HG03521 (cell line): ENCODE data around the gene TCP11L2.
"Not testable (repeated sequence)": the region's sequence is repeated elsewhere in the genome, so short reads cannot be mapped to it uniquely, and the experiment has no call there.

Experiments used
- ATAC-seq: cut with Tn5 transposase; IDR thresholded peaks from one replicate; pipeline ENCODE4 v1.9.1; 2021; ENCODE audit warnings: mild to moderate bottlenecking, moderate library complexity; ENCODE audit not compliant: unreplicated experiment

Gene TCP11L2

DNA sequence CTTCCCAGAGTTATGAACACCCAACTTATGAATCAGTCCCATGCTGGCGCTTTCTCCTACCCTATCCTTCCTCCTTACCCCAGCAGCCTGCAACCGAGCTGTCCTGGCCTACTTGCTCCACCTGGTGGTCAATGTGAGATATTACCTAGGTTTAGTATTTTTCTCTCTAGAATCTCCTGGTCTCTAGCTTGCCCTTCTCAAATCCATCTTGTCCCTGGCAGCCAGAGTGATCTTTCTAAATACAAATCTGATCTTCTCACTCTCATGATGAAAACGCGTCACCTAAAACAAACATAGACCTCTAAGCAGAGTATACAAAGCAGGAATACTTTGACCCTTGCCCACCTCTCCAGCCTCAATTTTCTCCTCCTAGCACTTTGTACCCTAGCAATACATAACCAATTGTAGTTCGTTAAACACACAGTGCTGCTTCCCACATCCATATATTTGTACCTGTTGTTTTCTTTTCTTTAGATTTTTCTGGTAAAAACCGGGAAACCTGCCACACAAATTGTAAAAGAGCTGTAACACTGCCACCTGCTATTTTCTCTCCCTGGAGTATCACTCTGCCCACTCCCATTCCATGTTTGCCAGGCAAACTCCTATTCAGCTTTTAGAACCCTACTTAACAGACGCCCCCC, 20.0 kb upstream of the TCP11L2 start:
- ATAC-seq: no peak

DNA sequence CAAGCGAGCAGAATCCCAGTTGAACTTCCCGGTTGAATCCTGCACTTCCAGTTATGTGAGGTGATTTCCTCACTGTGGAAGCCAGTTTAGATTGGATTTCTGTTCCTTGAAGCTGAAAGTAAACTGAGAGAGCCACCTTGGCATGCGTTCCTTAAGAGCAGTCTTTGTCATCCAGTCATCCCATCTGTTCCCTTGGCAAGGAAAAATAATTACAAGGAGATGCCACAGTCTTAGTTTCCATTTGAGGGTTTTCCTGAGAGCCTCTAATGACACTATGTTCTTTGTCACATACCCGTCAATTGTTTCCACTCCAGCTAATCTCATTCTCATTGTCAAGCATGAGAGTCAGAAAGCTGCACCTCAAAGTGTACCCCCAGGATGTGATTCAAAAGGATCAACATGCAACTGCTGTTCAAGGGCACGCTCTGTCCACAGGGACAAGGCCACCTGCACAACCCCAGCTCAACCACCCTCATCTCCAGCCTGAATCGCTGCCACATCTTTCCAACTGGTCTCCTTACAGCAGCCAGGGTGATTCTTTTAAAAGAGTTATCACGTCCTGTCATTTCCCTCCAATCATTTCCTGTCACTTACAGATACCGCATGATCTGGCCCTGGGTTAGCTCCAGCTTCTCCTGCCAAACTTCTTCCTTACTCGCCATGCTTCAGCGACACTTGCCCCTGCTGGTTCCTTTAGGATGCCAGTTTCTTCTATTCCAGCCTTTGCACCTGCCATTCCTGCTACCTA, 18.0 kb upstream of the TCP11L2 start:
- ATAC-seq: no peak

DNA sequence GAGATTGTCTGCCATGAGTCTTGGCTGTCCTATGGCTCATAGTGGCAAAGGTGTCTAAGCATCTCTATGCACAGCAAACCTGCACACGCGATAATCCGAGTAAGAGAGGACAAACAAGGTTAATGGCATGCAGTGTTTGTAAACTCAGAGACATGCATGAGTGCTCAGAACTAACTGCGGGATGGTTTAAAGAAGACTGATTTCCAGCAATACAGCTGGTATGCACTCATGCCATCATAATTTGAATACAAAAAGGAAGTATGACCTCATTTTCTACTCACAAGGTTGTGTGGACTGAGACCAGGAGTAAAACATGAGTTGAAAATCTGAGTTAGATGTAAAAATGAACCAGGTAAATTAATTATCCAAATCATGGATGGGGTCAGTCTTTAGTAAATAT, 16.6 kb upstream of the TCP11L2 start:
- ATAC-seq: no peak

DNA sequence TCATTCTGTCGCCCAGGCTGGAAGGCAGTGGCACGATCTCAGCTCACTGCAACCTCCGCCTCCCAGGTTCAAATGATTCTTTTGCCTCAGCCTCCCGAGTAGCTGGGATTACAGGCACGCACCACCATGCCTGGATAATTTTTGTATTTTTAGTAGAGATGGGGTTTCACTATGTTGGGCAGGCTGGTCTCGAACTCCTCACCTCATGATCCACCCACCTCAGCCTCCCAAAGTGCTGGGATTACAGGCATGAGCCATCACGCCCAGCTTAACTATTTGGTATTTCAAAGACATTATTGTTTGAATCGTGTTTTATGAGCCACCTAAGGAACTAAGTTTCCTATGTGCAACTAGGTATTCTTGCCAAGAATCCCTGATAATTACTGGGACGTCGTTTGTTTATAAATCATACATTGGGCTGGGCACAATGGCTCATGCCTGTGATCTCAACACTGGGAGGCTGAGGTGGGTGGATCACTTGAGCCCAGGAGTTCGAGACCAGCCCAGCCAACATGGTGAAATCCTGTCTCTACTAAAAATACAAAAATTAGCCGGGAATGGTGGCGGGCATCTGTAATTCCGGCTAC, 15.9 kb upstream of the TCP11L2 start:
- ATAC-seq: not testable (repeated sequence)

DNA sequence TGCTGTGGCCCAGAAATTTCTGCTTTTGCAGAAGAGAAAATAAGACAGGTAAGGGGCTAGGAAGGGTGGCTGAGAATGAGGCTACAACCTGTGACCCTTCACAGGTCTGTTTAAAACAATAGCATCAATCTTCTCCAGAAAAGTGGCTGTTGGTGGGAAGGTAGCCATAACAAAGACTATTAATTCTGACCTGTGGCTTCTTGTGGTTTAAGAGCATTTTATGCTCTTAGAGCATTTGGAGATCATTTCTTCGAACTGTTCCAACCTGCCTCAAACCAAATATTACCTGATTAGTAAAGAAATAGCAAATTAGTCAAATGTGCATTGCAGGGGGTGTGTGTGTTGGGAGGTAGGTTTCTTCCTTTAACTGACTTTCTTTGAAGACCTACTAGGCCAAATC, 15.2 kb upstream of the TCP11L2 start:
- ATAC-seq: no peak

DNA sequence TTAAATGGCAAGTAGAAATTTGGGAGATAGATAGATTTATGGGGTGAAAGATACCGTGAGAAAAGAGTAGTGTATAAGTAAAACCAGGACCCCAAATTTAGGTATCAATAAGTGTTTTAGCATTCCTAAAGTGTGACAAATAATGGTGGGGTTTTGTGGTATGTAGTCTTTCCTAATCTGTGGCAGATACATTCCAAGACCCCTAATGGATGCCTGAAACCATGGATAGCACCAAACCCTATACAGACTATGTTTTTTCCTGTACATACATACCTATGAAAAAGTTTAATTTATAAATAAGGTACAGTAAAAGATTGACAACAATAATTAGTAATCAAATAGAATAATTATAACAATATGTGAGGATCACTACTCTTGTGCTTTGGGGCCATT, 14.4 kb upstream of the TCP11L2 start:
- ATAC-seq: no peak

DNA sequence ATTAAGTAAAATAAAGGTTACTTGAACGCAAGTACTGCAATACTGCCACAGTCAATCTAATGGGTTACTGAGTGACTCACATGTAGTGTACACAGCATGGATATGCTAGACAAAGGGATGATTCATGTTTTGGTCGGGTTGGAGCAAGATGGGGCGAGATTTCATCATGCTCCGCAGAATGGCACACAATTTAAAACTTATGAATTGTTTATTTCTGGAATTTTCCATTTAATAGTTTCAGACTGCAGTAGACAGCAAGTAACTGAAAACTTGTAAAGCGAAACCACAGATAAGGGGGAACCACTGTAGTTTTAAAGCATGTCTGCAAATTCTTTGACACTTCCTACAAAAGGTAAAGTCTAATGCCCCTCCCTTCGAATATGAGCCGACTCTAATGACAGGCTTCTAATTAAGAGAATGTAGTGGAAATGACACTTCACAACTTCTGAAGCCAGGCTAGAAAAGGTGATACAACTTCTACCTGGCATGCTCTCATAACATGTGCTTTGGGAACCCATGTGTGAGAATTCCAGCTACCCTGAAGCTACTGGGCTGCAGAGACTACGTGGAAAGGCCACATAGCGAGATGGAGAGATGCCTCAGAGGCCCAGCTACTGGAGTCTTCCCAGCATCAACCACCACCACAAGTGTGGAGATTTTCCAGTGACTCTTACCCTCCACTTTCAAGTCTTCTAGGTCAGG, 13.9 kb upstream of the TCP11L2 start:
- ATAC-seq: no peak

DNA sequence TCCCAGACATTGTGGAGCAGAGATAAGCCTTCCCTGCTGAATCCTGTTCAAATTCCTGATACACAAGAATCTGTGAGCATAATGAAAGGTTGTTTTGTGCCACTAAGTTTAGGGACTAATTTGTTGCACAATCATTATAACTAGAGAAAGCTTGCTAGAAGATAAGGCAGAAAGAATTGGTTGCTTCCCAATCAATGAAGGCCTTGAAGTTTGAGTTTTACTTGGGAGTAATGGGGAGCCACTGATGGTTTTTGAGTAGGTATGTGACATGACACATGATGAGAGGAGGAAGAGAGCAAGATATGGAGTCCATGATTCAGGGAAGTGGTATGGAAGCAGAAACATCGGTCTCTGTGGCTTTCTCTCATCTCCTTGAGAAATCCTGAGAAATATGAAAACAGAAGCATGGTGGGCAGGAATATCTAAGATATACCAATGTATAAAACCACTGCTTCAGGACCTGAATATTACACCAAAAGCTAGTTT, 13.3 kb upstream of the TCP11L2 start:
- no peak for ATAC-seq

DNA sequence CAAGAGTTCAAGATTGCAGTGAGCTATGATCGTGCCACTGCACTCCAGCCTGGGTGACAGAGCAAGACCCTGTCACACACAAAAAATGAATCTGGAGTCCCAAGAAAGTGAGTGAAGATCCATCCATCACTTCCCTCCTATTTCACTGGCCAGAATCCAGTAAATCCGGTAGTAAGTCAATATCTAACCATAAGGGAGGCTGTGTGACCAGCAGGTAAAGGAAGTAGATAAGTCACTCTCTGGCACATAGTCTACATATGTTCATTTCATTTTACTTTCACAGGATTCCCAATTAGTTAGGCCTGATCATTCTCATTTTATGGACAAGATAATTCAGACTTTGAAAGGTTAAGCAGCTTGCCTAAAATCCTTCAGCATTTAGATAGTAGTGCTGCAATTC, 11.9 kb upstream of the TCP11L2 start:
- ATAC-seq: no peak

DNA sequence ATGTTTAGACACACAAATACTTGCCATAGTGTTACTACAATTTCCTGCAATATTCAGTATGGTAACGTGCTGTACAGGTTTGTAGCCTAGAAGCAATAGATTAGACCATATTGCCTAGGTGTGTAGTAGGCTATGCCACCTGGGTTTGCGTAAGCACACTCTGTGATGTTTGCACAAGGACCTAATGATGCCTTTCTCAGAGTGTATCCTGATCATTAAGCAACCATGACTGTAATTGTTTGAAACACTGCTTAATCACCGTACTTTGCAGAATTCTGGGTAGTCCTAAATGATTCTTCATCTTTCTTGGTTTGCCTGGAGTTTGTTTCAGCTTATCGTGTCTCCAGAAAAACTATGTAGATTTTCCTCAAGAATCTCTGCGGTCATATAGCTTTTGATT, 11.2 kb upstream of the TCP11L2 start:
- ATAC-seq: no peak

DNA sequence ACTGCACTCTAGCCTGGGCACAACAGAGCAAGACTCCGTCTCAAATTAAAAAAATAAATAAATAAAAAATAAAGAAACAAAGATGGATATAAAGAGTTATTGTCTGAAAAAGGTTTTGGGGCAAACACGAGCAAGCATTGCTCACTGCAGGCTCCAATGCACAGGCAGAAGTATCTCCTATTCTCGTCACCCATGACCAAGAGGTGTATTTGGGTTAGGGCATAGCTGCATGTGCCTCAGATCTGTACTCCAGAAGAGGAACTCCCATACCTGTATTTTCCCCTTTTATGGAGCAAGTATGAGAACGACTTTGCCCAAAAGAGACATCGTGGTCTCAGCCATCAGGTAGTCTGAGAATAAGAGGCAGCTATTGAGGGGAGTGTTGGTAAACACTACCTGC, 10.2 kb upstream of the TCP11L2 start:
- no peak for ATAC-seq

DNA sequence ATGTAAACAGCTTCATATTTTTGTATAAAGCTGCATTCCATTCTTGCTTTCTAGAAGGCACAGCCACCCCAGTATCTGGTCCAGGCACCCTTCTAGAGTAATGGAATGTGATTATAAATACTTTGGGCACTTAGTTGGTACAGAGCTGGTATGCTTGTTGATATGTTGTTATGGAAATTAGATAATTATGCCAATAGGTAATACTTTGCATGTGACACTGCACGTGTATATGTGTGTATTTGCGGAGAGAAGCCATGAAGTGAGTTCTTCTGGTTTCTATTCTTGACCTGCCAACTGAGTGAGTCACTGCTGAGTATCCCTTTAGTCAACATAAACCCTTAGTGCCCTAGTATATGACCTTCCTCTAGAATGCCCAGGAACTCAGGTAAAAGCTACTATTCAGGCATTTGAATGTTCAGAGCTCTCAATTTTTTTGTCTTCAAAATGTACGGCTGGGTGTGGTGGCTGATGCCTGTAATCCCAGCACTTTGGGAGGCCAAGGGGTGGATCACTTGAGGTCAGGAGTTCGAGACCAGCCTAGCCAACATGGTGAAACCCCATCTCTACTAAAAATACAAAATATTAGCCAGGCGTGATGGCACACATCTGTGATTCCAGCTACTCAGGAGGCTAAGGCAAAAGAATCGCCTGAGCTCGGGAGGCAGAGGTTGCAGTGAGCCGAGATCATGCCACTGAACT, 6.2 kb upstream of the TCP11L2 start:
- ATAC-seq: no peak

DNA sequence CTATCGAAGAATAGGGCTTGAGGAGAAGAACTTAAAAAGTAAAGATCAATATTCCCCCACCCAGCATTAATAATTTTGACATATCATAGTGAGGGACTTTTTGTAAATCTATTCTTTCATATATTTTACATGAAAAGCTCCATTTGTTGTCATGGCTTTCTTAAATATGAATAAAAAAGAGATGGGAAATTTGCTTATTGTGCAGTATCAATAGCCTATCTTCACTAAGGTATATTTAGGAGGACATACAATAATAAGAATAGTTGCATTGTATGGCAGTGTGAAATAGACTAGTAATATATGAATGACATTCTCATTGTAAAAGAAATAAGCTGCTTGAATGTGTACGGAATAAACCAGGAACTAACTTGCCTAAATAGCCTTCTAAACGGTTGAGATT, 5.5 kb upstream of the TCP11L2 start:
- ATAC-seq: no peak

DNA sequence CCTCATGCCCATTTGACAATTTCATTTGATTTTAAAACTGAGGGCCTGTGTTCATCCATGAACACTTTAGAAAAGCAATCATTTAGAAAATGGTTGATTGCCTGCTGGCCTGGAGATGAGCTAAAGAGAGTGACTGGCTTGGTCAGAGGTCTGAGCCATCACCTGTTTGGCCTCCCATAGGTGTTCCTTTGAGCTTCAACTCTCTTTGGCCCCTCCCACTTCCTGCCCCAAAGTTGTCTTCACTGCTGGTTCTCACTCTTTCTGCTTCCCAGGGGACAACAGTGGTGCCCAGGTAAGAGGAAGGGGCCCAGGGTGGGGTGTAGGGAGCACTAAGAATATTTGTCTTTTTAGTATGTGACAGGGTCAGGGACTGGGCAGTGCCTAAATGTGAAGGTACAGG, 4.9 kb upstream of the TCP11L2 start:
- no peak for ATAC-seq

DNA sequence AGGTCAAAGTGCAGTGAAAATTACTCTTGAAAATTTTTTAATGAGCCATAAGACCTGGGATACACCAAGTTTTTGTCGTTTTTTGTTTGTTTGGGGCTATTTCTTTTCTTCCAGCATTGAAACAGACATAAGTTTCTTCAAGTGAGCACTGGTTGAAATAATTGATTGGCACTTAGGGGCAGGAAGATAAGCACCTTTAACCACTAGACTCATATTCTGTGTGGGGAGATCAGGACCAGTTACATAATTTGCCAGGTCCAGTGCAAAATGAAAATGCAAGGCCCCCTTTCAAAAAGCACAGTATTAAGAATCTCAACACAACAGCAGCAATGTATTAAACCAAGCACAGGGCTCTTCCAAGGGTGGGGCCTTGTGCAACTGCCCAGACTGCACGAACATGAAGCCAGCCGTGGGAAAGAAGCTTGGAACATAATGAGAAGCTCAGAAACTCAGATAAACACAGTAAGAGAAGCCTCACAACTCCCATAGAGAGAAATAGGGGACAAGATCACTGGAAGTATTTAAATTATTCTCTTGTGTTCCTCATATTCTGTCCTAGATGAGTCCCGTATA, 3.2 kb upstream of the TCP11L2 start:
- no peak for ATAC-seq

DNA sequence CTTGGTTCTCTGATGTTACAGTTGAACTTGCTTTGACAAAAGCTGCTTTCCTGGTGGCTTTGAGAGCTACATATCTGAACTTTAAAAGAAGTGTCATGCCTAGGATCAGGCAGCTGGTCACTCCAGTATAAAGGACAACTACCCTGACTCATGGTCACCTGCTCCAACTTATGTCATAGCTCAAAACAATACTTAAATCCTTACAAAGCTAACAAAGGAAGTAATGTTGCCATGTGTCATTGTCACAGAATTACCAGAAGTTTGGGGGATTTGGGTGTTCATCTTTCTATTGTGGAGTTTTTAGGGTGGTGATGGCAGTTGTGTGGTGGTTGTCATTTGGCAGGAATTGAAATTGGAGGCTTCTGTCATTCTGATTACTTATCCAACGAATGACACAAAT, 1.8 kb upstream of the TCP11L2 start:
- no peak for ATAC-seq

DNA sequence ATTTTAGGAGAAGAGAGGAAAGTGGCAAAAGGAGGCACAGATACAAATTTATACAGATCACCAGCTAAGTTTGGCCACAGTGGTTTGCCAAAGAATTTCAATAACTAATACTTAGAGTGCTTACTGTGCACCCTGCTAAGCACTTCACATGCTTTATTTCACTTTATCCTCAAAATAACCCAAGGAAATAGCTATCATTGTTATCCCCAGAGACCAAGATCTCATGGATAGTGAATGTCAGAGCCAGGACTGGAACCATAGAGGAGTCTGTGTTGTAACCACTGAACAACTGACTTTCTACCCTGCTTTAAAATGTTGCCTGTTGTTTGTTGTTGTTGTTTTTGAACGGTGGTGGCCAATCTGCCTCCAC, 1.3 kb upstream of the TCP11L2 start:
- no peak for ATAC-seq

DNA sequence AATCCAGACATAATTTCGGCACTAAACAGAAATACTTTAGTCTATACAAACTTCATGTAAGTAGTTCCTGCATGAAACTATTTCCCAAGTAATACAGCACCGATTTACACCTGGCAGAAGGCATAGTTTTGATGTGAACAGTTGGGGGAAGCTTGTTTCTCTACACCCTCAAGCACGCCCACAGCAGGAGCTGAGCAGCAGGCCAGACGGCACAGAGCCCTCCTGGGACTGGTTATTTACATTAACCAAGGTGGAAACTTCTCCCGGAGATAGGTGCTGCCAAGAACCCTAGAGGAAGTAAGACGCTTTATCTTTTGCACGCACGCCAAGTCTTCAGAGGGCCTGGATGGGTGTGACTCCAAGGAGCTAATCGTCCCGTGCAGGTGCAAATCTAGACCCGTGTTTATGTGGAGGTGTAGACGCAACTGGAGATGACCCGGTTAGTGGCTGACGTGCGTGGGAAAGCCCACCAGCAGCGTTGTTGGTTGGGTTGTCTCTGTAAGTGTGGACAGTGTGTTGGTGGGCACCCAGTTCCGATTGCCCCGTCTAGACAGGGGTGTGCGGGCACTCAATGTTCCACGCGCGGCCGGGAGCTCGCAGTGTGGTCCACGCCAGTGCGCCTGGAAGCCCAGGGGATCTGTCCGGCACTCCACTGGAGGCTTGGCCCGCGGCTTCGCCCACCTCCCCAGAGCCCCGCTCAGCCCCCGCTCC, 767 bp upstream of the TCP11L2 start:
- ATAC-seq: peak; percentile 40

DNA sequence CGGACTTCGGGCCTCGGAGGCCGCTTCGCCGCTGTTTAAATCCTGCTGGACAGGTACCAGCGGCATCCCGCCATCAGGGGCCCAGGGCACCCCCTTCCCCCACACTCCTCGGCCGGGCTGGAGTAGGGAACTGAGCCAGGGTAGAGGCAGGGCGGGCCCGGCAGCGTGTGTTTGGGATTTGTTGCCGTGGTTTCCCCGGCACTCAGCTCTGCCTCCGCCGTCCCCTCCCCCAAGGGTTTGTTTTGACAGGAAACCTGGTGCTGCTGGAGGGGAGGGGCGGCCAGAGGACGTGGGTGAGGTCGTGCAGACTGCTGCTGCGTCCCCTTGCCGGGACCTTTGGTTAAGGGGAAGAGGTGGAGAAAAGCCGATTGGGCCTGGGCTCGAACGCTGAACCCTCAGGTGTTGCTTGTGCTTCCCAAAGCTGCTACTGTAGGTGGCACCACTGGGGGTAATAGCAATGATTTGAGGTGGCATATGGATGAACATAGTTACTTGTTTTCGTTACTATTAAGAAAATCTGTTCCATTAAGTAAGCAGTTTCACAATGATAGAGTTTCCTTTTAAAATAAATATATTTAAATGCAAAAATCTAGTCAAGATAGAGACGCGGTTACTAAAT, 778 bp downstream of the TCP11L2 start:
- ATAC-seq: peak; percentile 28

DNA sequence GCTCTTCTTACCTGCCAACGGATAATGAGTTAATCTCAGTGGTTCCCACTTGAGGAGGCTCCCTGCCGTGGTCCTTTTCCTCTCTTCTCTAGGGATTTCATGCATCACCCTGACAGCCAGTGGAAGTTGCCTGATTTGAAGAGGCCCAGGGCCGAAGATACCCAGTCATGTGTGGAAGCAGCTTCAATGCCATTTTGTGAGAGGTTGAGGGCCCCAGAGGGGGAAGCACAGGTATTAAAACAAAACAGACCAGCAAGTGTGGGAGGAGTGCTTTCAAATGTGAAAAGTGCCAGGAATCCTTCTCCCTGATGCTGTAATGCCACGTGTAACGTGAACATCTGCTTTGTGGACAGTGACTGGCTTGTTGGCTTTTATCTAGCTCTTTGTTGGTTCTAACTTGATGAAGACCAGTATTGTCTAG, 1.5 kb downstream of the TCP11L2 start:
- ATAC-seq: no peak
